GM11168 (cell line): Measurements from ENCODE around the gene P2RY12.

ENCODE experiments used
- in situ Hi-C: fragments of 300-500 bp; cut with MboI; formaldehyde crosslinking; loops from one replicate; pipeline ENCODE4 v1.12.0; 2022; ENCODE audit warnings: low sequenced_read_pairs; ENCODE audit not compliant: unreplicated experiment

P2RY12 gene

DNA sequence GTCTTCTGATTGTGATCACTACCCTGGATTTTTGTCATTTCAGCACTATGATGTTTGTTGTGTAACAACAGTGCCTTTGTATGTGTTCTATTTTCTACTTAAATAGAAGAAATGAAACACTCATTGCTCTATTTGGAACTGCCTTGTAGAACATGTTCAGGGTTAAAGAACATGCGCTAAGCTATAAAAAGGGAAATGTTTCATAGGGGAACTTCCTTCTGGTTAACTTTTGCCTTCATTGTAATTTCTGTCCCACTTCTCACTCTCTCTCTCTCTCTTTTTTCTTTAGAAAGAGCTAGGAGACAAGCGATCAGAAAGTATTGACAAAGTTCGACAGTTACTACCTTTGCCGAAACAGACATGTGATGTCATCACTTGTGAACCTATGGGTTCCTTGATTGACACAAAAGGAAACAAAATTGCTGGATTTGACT is at the start of gene P2RY12:
Gene P2RY12 (minus strand): TSS at position 13 of the 434 bp plus-strand sequence. CDS start 45,908 bp downstream, outside the sequence.
- in situ Hi-C loops: no loop called here

GRCh38 chr3:151432616-151433372 is 48.2 kb upstream of the P2RY12 start:
- in situ Hi-C loops: loop anchor here (10.0 to 25.0 kb wide), 2 partner anchors 405 to 482 kb away; no protein-coding TSS in a partner anchor

- in situ Hi-C loops: loop anchor here (10.0 to 25.0 kb wide), 2 partner anchors 405 to 483 kb away; no protein-coding TSS in a partner anchor
Observed at GRCh38 chr3:151431940-151432339, 47.4 kb upstream of the P2RY12 start.

DNA sequence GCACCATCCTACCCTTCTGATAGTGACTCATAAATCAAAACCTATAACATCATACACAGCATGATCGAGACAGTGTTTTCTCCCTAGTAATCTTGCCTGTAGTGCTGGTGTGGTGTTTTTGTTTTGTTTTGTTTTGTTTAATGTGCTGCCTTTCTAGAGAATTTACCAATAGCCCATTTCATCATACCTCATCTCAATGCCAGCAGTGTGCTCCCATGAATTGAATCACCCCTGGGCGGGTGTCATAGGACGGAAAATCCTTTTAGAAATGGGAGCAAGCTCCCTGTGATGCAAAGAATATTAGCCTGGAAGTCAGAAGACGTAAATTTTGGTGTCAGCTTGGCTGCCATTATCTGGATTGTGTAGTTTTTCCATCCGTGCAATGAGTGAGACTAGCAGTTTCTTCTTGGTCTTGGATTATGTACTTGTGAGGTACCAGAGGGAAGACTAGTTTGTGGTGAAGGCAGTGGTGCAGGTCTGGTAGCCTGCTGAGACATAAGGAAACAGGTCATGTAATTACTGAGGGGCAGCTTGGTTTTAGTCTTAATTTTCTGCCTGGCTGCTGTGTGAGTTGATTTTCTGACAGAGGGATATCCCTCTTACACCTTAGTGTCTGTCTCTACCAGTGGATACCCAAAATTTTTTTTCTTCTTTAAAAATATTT is 46.4 kb upstream of the P2RY12 start:
- in situ Hi-C loops: loop anchor here (10.0 to 25.0 kb wide), 2 partner anchors 406 to 484 kb away; no protein-coding TSS in a partner anchor

DNA sequence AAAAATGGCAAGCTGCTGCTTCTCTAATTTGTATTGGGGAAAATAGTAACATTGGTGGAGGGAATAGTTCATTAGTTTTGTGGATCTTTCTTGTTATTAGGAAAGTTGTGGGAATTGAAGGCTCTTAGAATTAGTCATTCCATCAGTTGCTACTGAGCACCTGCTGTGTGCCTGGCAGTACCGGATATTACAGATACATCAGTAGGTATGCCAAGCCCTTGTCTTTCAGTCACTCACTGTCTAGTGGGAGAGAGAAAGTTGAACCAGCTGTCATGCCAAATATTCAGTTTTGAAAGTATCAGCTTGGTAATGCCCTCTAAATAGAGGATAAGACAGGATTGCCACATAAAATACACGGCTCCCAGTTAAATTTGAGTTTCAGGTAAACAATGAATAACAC is 43.8 kb upstream of the P2RY12 start:
- in situ Hi-C loops: loop anchor here (25.0 kb wide), 1 partner anchor 409 kb away; no protein-coding TSS in a partner anchor

DNA sequence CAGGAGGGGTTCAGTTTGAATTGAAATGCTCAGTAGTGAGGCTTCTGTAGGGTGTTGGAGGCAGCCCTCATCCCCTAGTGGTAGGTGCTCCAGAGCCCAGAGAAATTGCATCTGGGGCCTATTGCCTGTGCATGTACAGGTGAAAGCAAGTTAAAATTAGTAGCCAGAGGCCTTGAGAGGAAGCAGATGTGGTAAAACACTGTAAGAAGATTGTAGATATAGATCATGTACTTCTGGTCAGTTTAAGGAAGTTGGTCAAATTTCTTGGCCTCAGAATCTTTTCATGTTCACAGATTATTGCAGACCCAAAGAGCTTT is 41.7 kb upstream of the P2RY12 start:
- in situ Hi-C loops: loop anchor here (25.0 kb wide), 1 partner anchor 411 kb away; no protein-coding TSS in a partner anchor

DNA sequence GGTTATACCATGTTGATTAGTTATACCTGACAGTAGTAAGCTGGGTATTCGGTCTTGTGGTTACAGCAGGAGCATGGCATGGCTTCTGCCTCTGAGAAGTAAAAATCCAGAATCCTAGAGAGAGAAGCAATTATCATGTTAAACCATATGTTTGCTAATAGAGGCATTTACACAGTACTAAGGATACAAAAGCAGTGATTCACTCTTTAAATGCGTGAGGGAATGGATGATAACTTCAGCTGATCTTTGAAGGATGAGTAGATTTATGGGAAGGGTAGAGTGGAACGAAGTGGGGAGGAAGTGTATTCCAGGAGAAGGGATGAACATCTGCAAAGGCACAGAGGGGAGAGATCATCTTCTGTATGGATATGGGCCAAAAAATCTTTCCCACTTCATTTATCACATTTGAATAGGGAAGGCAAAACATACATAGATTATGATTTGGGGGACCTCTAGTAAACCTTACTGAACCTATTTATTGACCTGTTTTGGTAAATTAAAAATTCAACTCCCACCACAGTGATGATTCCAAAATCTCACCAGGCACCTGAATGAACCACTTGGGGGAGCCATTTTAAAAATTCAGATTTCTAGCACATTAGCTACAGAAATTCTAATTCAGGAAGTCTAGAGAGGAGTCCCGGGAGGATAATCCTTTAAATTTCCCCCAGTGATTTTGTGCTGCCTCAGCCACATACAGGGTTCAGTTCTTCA is 41.2 kb upstream of the P2RY12 start:
- in situ Hi-C loops: loop anchor here (25.0 kb wide), 1 partner anchor 412 kb away; no protein-coding TSS in a partner anchor

- in situ Hi-C loops: no loop called here
Observed at GRCh38 chr3:151423091-151423490, 38.5 kb upstream of the P2RY12 start.

- in situ Hi-C loops: no loop called here
Observed at GRCh38 chr3:151421938-151422337, 37.4 kb upstream of the P2RY12 start.

DNA sequence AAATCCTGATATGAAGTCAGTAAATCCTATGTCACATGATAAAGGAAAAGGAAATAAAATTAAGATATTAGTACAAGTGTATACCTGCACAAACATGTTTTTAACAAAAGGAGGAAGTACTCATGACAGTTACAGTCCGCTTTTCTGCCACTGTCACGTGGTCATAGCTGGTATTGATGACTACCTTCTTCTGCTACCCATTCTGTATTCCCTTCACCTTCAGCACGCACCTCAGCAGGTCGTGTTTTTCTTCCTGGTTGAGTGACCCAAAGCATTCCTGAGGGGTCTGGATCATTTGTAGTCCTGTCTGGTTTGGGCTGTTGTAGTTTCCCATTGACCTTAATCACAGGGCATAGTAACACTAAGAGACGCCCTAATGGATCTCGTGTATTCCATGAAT is 35.3 kb upstream of the P2RY12 start:
- in situ Hi-C loops: no loop called here

GRCh38 chr3:151415289-151415688 is 30.7 kb upstream of the P2RY12 start:
- in situ Hi-C loops: no loop called here

GRCh38 chr3:151412989-151413388 is 28.4 kb upstream of the P2RY12 start:
- in situ Hi-C loops: no loop called here

DNA sequence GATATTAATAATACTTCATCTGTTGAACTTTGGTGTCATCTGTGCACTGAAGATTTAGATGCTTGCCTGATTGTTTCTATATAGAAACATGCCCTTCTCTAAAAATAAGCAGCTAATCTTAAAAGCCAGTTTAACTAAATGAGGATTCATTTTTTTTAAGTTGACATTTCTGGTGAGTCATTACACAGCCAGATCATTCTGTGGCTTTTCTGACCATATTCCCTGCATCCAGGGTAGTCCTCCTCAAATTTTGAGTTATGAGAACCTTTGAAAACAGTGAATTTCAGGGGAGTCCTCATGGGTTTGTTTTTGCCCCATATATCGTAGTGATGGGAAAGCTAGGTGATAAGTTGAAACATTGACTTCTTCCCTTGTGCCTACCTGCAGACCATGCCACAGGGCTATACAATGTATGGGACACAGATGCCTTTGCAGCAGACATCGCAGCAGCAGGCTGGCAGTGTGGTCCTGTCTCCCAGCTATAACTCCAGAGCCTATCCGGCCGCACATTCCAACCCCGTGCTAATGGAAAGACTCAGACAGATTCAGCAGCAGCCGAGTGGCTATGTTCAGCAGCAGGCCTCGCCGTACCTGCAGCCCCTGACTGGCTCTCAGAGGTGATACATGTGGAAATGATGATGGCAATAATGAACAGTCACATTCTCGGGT is 26.5 kb upstream of the P2RY12 start:
- in situ Hi-C loops: no loop called here

- in situ Hi-C loops: no loop called here
Observed at GRCh38 chr3:151407928-151408327, 23.4 kb upstream of the P2RY12 start.

DNA sequence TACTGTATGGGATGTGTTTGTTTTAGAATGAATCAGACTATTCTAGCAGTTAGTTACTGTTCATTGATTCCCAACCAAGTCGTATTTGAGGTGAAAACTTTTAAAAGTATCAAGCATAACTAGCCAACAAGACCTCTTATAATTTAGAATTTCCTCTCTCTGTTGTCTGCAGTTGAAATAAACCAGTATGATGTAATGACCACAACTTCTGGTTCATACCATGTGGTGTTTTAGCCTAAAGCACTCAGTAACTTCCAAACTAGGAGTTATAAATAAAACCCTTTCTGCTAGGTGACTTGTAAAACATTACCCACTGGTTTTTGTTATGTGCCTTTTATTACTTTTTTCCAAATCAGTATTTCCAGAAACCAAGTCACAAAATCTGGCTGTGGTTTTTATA is 19.8 kb upstream of the P2RY12 start:
- in situ Hi-C loops: no loop called here

DNA sequence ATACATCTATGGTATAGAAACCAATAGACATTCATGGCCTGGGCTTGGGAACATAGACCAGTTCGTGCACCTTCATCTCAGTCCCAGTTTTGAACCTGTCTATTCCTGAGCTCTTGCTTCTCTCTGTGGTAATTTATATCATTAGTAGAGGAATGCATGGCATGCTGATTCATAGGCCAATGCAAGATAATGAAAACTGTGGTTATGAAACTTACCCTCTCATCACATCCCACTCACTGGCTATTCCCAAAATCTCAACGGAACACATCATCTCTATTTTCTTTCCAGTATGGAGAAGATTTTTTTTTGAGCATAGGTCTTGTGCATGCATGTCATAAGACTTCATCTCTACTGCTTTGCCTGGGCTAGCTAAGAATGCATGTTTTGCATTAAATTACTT is 18.7 kb upstream of the P2RY12 start:
- in situ Hi-C loops: no loop called here

DNA sequence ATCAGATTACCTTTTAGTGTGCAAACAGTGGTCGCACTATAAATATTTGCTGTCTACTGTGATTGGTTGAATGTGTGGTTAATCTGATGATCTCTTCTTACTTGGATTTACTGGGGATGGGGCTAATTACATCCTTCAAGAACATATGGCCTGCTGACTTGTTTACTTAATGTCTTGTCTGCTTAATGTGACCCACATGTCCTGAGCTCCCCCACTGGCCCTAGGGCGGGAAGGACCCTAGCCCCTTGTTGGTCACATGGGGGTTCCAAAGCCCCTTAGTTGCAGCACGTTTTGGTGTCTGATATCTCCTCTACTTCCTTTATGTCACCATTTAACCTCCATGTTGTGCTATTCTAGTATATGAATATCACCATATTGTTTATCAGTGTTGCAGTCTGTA is 17.8 kb upstream of the P2RY12 start:
- in situ Hi-C loops: no loop called here

- in situ Hi-C loops: no loop called here
Observed at GRCh38 chr3:151400341-151400740, 15.8 kb upstream of the P2RY12 start.

DNA sequence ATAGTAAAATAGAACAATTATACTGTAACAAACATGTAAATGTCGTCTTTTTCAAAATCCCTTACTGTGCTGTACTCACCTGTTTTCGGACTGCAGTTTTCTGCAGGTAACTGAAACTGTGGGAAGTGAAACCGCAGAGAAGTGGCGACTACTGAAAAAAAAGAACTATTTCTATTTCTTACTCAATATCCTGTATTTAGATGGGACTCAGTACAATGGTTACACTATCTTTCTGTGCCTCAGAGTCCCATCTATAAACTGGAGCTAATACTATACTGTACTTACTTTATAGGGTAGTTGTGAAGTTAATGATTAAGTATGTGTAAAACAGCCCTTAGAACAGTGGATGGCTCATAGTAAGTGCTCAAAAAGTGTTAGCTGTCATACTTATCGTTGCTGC is 14.3 kb upstream of the P2RY12 start:
- in situ Hi-C loops: no loop called here

- in situ Hi-C loops: no loop called here
Observed at GRCh38 chr3:151395806-151396205, 11.3 kb upstream of the P2RY12 start.
